GM12801 (cell line): ENCODE measurements around the gene TOR1AIP1.

Experiments
- CTCF ChIP-seq: IDR thresholded peaks from one replicate; pipeline ENCODE4 v1.5.1; 2011; ENCODE audit warnings: control low read depth; ENCODE audit not compliant: insufficient read length; ENCODE audit errors: extremely low read depth

TOR1AIP1 gene

GRCh38 chr1:179865377-179865776 lies 16.7 kb upstream of the TOR1AIP1 start:
- TF ChIP-seq CTCF: no peak

- no peak for TF ChIP-seq CTCF
Observed at GRCh38 chr1:179866616-179867015, 15.5 kb upstream of the TOR1AIP1 start.

- TF ChIP-seq CTCF: no peak
Observed at GRCh38 chr1:179867493-179868330, 14.4 kb upstream of the TOR1AIP1 start.

- no peak for TF ChIP-seq CTCF
Observed at GRCh38 chr1:179870870-179871269, 11.2 kb upstream of the TOR1AIP1 start.

- no peak for TF ChIP-seq CTCF
Observed at GRCh38 chr1:179871940-179872339, 10.1 kb upstream of the TOR1AIP1 start.

- no peak for TF ChIP-seq CTCF
Observed at GRCh38 chr1:179872558-179872957, 9.5 kb upstream of the TOR1AIP1 start.

- no peak for TF ChIP-seq CTCF
Observed at GRCh38 chr1:179873438-179873851, 8.6 kb upstream of the TOR1AIP1 start.
